Dedifferentiated amniotic fluid mesenchymal stem cell (primary cell): ENCODE results near the gene JAK2.

Experiments
- DNase-seq: peaks from one replicate; pipeline ENCODE4 v3.0.0-alpha.2; 2016; ENCODE audit errors: extremely low spot score

JAK2 gene

GRCh38 chr9:5140151-5140550 lies 155.1 kb downstream of the JAK2 start:
- no peak for DNase-seq

GRCh38 chr9:5144217-5144616 lies 159.1 kb downstream of the JAK2 start:
- no peak for DNase-seq

GRCh38 chr9:5146241-5146640 lies 161.2 kb downstream of the JAK2 start:
- DNase-seq: no peak
